Psoas muscle (tissue), 8 donors: ENCODE results near the gene ADCK1. TPM values are rescaled to one million over a fixed set of nuclear protein-coding genes. Genes with fewer than 3 reads are reported as not detected.
A peak's percentile ranks its signal among the peaks of the same experiment; 100 is the strongest.

ENCODE experiments used
- ATAC-seq, 4 donors: fragments of 200-7000 bp; cut with Tn5 transposase; one replicate each; pipeline ENCODE4 v1.9.1; 2020; ENCODE audit warnings: moderate library complexity in 3 of 4, mild to moderate bottlenecking in 2 of 4
- DNase-seq, 2 donors: peaks; one replicate each; pipeline ENCODE4 v3.0.0-alpha.2; 2020
- H3K27ac ChIP-seq: fragments of 200-600 bp; one replicate; pipeline ENCODE4 v1.8.0; 2022
- H3K27me3 ChIP-seq, 3 donors: fragments of 200-600 bp in 1 of 3; one replicate each; pipeline versions ENCODE4 v1.6.1 to v1.8.0; 2013 to 2022; ENCODE audit warnings: low read length in 2 of 3, mild to moderate bottlenecking in 2 of 3, moderate library complexity in 1 of 3; ENCODE audit not compliant: insufficient read depth in 3 of 3
- H3K36me3 ChIP-seq, 2 donors: fragments of 200-600 bp in 1 of 2; one replicate each; pipeline versions ENCODE4 v1.6.1 to v1.8.0; 2013 to 2022; ENCODE audit warnings: low read depth in 1 of 2, mild to moderate bottlenecking in 1 of 2, moderate library complexity in 1 of 2; ENCODE audit not compliant: insufficient read depth in 1 of 2
- H3K4me1 ChIP-seq: fragments of 200-600 bp; one replicate; pipeline ENCODE4 v1.8.0; 2022
- H3K4me3 ChIP-seq: fragments of 200-600 bp; one replicate; pipeline ENCODE4 v1.8.0; 2022; ENCODE audit warnings: mild to moderate bottlenecking
- H3K9me3 ChIP-seq: fragments of 200-600 bp; one replicate; pipeline ENCODE4 v1.8.0; 2022
- whole genome bisulfite sequencing, 3 donors: extraction: QIAGEN DNeasy Blood & Tissue Kit; methylation state at CpG; one replicate each; pipeline versions ENCODE4 v1.1.6 to v1.1.7; 2013; 5-methylcytosine and 5-hydroxymethylcytosine counted together
- intact Hi-C, 2 donors: fragments of 100-400 bp; cut with DNase I; formaldehyde crosslinking; loops; one replicate each; pipeline versions ENCODE4 v1.11.0 to v1.14.2; 2022
- long read RNA-seq, 2 donors: library from polyadenylated mRNA; unstranded; transcript quantifications; one replicate each; pipeline ENCODE4 v2.0.0, GENCODE V29; 2021
- polyA plus RNA-seq, 3 donors: library from polyadenylated mRNA; stranded (reverse); fragments of 200-250 nt; gene quantifications; one replicate each; pipeline ENCODE4 v1.2.3, GENCODE V29; 2013
- total RNA-seq, 4 donors: library from RNA; stranded (reverse); fragmentation: NEBNext Ultra II Directional in 2 of 4; extraction: Animal tissue kit (Norgen Biotek cat#: 25700) in 2 of 4; gene quantifications; one replicate each; pipeline versions ENCODE4 v1.2.1 to v1.2.4, GENCODE V29; 2021 to 2023
- TF ChIP-seq, protein P1 (sequence below): fragments of 200-600 bp; IDR thresholded peaks from one replicate; pipeline ENCODE4 v1.8.0; 2022; ENCODE audit warnings: antibody characterized with exemption
- donor health status: healthy with polysubstance abuse.
- donor health status: DM: no; HTN: no; CAD: no; lungs with moderate emphysema.
- donor health status: Bipolar disorder and iron deficiency.
- donor health status: healthy.
- donor health status: DM: yes; HTN: yes; CAD: no.
- donor health status: DM: no; HTN: no; CAD: no.
- donor health status: DM: no; HTN: no; CAD: no.
- donor health status: DM: yes; HTN: yes; CAD: no.

The ADCK1 gene, protein sequence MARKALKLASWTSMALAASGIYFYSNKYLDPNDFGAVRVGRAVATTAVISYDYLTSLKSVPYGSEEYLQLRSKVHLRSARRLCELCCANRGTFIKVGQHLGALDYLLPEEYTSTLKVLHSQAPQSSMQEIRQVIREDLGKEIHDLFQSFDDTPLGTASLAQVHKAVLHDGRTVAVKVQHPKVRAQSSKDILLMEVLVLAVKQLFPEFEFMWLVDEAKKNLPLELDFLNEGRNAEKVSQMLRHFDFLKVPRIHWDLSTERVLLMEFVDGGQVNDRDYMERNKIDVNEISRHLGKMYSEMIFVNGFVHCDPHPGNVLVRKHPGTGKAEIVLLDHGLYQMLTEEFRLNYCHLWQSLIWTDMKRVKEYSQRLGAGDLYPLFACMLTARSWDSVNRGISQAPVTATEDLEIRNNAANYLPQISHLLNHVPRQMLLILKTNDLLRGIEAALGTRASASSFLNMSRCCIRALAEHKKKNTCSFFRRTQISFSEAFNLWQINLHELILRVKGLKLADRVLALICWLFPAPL
- total RNA-seq (1 to 10 TPM; 3.8 to 6.6 (median 5.4) TPM), polyA plus RNA-seq (1 to 10 TPM; 7.2 to 9.1 (median 8.9) TPM)
- long read RNA-seq, donor 1, partial matches to known transcripts: 1 of 3 reads
- long read RNA-seq, donor 1, other reads (novel, unspliced or antisense): 1 of 3 reads
- long read RNA-seq, donor 2, partial matches to known transcripts: 1 of 4 reads
- long read RNA-seq, donor 2, other reads (novel, unspliced or antisense): 2 of 4 reads

DNA sequence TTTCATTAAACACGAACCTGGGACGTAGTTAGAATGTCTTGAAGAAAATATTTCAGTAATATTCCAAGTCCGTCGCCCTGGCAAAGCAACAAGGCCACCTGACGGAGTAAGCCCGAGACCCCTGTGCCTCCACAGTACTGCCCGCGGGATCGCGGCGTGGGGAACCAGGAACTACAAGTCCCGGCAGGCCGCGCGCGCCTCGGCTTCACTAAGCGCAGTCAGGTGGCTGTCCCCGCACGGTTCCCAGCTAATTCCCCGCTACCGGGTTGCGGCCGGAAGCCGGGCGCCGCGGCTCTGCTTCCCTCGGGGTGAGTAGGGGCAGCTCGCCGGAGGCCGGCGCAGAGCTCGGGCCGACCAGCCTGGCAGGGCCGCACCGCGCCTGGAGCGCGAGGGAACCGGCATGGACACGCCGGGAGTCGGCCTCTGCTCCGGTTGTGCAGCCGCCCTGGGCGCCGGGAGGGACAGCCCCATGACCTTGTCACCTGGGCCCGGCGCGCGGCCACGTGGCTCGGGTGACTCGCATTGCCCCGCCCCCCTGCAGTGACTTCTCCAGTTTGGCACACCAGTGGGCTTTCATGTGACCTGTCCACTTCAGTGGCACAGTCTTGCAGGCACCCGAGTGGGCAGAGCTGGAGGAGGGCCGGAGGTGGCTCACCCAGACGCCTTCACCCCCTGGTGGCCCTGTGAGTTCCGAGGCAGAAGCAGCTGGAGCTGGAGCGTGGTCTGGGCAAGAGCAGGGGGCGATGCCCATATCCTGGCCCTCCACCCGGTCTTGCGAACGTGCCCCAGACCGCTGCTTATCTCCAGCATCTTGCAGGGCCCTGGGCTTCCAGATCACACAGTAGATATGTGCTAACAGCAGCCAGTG, at the start of gene ADCK1:
ADCK1 (plus strand) TSS at position 247 of the 868 bp plus-strand sequence. CDS start 18,870 bp downstream, outside the sequence.
- 0 to 1% (median 1%) methylated on average over 41 to 66 of the region's 66 CpGs for WGBS, 3 donors
- intact Hi-C loops: loop anchor here (1.0 to 2.0 kb wide), 2 partner anchors 39 kb away; partner anchors contain the start of gene SNW1 (in 2 of the 2)
- TF ChIP-seq, protein P1, sequence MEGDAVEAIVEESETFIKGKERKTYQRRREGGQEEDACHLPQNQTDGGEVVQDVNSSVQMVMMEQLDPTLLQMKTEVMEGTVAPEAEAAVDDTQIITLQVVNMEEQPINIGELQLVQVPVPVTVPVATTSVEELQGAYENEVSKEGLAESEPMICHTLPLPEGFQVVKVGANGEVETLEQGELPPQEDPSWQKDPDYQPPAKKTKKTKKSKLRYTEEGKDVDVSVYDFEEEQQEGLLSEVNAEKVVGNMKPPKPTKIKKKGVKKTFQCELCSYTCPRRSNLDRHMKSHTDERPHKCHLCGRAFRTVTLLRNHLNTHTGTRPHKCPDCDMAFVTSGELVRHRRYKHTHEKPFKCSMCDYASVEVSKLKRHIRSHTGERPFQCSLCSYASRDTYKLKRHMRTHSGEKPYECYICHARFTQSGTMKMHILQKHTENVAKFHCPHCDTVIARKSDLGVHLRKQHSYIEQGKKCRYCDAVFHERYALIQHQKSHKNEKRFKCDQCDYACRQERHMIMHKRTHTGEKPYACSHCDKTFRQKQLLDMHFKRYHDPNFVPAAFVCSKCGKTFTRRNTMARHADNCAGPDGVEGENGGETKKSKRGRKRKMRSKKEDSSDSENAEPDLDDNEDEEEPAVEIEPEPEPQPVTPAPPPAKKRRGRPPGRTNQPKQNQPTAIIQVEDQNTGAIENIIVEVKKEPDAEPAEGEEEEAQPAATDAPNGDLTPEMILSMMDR: peak; percentile 42
- H3K4me1 ChIP-seq: peaks cover 5% of the 10 kb centered on the region
- peak within 1 kb of the TSS; percentile 79 for H3K4me3 ChIP-seq
- ATAC-seq (peak; percentile 97 to 98 (median 98)), DNase-seq (peak; percentile 94 to 97)
- no peaks in the 10 kb centered on the region for H3K9me3 ChIP-seq
- no peaks in the 10 kb centered on the region for H3K27me3 ChIP-seq
- no peaks in the 10 kb centered on the region for H3K36me3 ChIP-seq
- peak within 1 kb of the TSS; percentile 97 for H3K27ac ChIP-seq

DNA sequence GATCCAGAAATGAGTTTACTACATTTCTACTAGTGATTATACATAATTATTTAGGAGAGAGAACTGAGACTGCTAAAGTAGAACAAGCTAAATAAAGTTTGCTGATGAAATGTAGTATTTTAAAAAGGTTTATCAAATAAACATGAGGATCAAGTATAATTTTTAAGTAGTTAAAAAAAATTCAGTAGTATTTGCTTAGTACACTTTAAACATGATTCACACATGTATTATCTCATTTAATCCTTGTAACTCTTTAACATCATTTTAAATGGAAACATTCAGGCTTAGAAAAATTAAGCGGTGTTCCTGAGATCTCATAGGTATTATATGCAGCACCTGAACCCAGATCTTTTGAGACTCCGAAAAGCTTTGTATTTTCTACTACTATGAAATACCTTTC, 47.6 kb upstream of the ADCK1 start:
- H3K27me3 ChIP-seq: no peaks in the 10 kb centered on the region
- peaks cover 12 to 83% of the 10 kb centered on the region in 2 donors for H3K36me3 ChIP-seq
- no peak for ATAC-seq
- TF ChIP-seq, protein P1: no peak
- intact Hi-C loops: no loop called here
- peaks cover 15% of the 10 kb centered on the region for H3K4me1 ChIP-seq
- WGBS, 3 donors: 95 to 100% (median 98%) methylated on average over 2 of the region's 2 CpGs
- H3K27ac ChIP-seq: no peak overlapping the region
- H3K9me3 ChIP-seq: no peaks in the 10 kb centered on the region
- no peak for DNase-seq
- no peak overlapping the region for H3K4me3 ChIP-seq

DNA sequence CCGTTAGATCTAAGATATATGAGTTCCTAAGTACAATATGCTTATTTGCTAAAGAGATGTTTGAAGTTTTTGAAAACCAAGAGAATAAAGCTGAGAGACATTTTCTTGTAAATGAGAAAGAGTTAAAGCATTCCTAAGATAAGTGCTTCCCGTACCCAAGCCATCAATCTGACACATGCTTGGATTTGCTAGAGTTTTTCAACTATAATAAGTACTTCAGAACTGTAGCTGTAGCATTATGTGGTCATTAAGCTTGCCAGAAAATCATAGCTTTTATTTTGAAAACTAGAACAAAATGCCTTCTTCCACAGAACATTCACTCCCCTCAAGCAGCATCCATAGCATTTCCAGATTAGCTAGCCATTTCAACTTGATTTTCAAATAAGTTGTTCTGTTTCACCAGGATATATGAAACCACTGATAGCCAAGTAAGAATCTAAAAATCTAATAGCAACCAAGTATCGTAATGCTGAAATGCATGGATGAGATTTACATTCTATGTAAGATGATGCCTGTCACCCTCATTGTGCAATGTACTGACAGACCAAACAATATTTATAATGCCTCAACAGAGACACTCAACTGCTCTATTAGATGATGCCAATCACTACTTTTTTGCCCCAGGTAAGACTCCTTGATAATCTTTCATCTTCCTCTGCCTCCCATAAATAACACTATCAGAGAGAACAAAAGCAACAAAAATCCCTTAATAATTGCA, 47.0 kb upstream of the ADCK1 start:
- Histone ChIP-seq H3K27ac (no peak overlapping the region), H3K27me3 (no peaks in the 10 kb centered on the region), H3K36me3 (peaks cover 12 to 79% of the 10 kb centered on the region in 2 donors), H3K9me3 (no peaks in the 10 kb centered on the region), H3K4me3 (no peak overlapping the region), H3K4me1 (peaks cover 16% of the 10 kb centered on the region)
- intact Hi-C loops: no loop called here
- TF ChIP-seq, protein P1: no peak
- 30 to 61% (median 57%) methylated on average over 3 of the region's 3 CpGs for WGBS, 3 donors
- ATAC-seq (no peak), DNase-seq (no peak)
